BJ (cell line): ENCODE results near the gene TMED6. TPM values are rescaled to one million over a fixed set of nuclear protein-coding genes. Genes with fewer than 3 reads are reported as not detected.
A peak's percentile ranks its signal among the peaks of the same experiment; 100 is the strongest.

Experiments used
- CTCF ChIA-PET: fragments of 350-600 bp; formaldehyde crosslinking; extraction: SDS; loops from one replicate; lab custom pipeline; 2021; ENCODE audit warnings: antibody characterized with exemption, inconsistent platforms; lab: Yijun Ruan, JAX
- POLR2A ChIA-PET: fragments of 300-600 bp; sonication (Branson Sonifier 250); formaldehyde crosslinking; extraction: SDS; loops from one replicate; lab custom pipeline; 2021; ENCODE audit warnings: antibody characterized with exemption; lab: Charles Lee
- DNase-seq: peaks from one replicate; pipeline ENCODE4 v3.0.0-alpha.2; 2011; ENCODE audit warnings: low read depth
- H3K27me3 ChIP-seq: 2 replicates; pipeline ENCODE4 v1.6.0; 2011; ENCODE audit warnings: low read length; ENCODE audit not compliant: control insufficient read depth, insufficient read depth
- H3K36me3 ChIP-seq: 2 replicates; pipeline ENCODE4 v1.5.1; 2011; ENCODE audit warnings: low read length; ENCODE audit not compliant: control insufficient read depth, insufficient read depth
- H3K4me3 ChIP-seq: 2 replicates; pipeline ENCODE4 v1.5.1; 2011; ENCODE audit warnings: low read depth, mild to moderate bottlenecking, control low read depth, low read length
- CTCF ChIP-seq: IDR thresholded peaks from 2 replicates; pipeline ENCODE4 v1.5.1; 2011; ENCODE audit warnings: low read depth, mild to moderate bottlenecking, control low read depth, inconsistent platforms, low read length, moderate library complexity; ENCODE audit not compliant: insufficient read depth
- polyA plus RNA-seq: library from polyadenylated mRNA; depleted of rRNA; stranded (reverse); fragments of >200 nt; gene quantifications from 2 replicates; pipeline ENCODE4 v1.2.3, GENCODE V29; 2011

Gene TMED6
- polyA plus RNA-seq, 1 experiment, result not detected

GRCh38 chr16:69346683-69347082, 4.9 kb downstream of the TMED6 start:
- no peaks in the 10 kb centered on the region for H3K27me3 ChIP-seq
- no peak for TF ChIP-seq CTCF
- CTCF ChIA-PET, result interaction anchor here (0.6 kb wide), 1 partner anchor 50 kb away, joined by 3 read pairs; no protein-coding TSS in a partner anchor
- no peak for DNase-seq
- no peak overlapping the region for H3K4me3 ChIP-seq
- POLR2A ChIA-PET, result no interaction called here
- H3K36me3 ChIP-seq, result no peaks in the 10 kb centered on the region

- no peaks in the 10 kb centered on the region for H3K27me3 ChIP-seq
- peaks cover 2% of the 10 kb centered on the region; the same call in 1 of the 2 replicates for H3K36me3 ChIP-seq
- H3K4me3 ChIP-seq, result no peak overlapping the region
- ChIA-PET POLR2A (no interaction called here), CTCF (no interaction called here)
- DNase-seq, result no peak
- TF ChIP-seq CTCF, result no peak
Observed at GRCh38 chr16:69345923-69346322, 5.7 kb downstream of the TMED6 start.

- peaks cover 2% of the 10 kb centered on the region; the same call in 1 of the 2 replicates for H3K36me3 ChIP-seq
- TF ChIP-seq CTCF, result no peak
- DNase-seq, result no peak
- no peak overlapping the region for H3K4me3 ChIP-seq
- POLR2A ChIA-PET, result no interaction called here
- no peaks in the 10 kb centered on the region for H3K27me3 ChIP-seq
- CTCF ChIA-PET, result no interaction called here
Observed at GRCh38 chr16:69344171-69344570, 7.4 kb downstream of the TMED6 start.

GRCh38 chr16:69340095-69340644, 11.4 kb downstream of the TMED6 start:
- Histone ChIP-seq H3K27me3 (no peaks in the 10 kb centered on the region), H3K36me3 (peaks cover 6% of the 10 kb centered on the region), H3K4me3 (peak overlapping the region; percentile 83)
- ChIA-PET POLR2A (no interaction called here), CTCF (interaction anchor here (0.8 to 1.1 kb wide), 2 partner anchors 13 to 28 kb away, joined by 3 to 4 read pairs; no protein-coding TSS in a partner anchor)
- no peak for TF ChIP-seq CTCF
- no peak for DNase-seq

- Histone ChIP-seq H3K27me3 (no peaks in the 10 kb centered on the region), H3K36me3 (peaks cover 13% of the 10 kb centered on the region), H3K4me3 (peak within 1 kb of the TSS; percentile 83)
- CTCF ChIA-PET, result interaction anchor here (0.8 to 1.2 kb wide), 6 partner anchors 10 to 190 kb away, joined by 3 to 6 read pairs (median 4); no protein-coding TSS in a partner anchor
- POLR2A ChIA-PET, result no interaction called here
- TF ChIP-seq CTCF, result peak; percentile 85
- DNase-seq, result peak; percentile 90
Observed at GRCh38 chr16:69339289-69340094, 12.1 kb downstream of the TMED6 start, which contains the start of the genes COG8 and NIP7. TSS of gene COG8 (minus strand) at chr16:69339564. CDS start at chr16:69339552, 12 bp downstream. TSS of gene NIP7 (plus strand) at chr16:69339772. CDS start at chr16:69339830, 58 bp downstream.
